HepG2 (cell line): ENCODE results near the gene ZCRB1. TPM values are rescaled to one million over a fixed set of nuclear protein-coding genes. Genes with fewer than 3 reads are reported as not detected.

Experiments used
- ATAC-seq: fragments of 200-7000 bp; cut with Tn5 transposase; 3 replicates; pipeline ENCODE4 v1.9.1; 2020; ENCODE audit warnings: mild to moderate bottlenecking, moderate library complexity
- BruUV-seq: library from RNA; stranded (reverse); fragments of 400-500 nt; replicated peaks from 2 replicates; lab custom pipeline; 2021; lab: Mats Ljungman, UMichigan
- CTCF ChIA-PET: fragments of 300-600 bp; formaldehyde crosslinking; extraction: SDS; loops from one replicate; lab custom pipeline; 2021; ENCODE audit warnings: low total read pairs, inconsistent platforms, low intra/inter-chr PET ratio; lab: Yijun Ruan, JAX
- POLR2A ChIA-PET: fragments of 350-600 bp; sonication (Branson Sonifier 250); formaldehyde crosslinking; loops from one replicate; lab custom pipeline; 2020; ENCODE audit warnings: antibody characterized with exemption, inconsistent platforms; lab: Yijun Ruan, JAX
- DNase-seq: peaks from one replicate; pipeline ENCODE4 v3.0.0-alpha.2; 2015; ENCODE audit warnings: low spot score
- FAIRE-seq: peaks from 3 replicates; lab custom pipeline; 2011; peaks lifted over from hg19 to GRCh38; lab: Jason Lieb, UNC
- H2AFZ ChIP-seq: one replicate; pipeline ENCODE4 v1.6.1; 2011; ENCODE audit warnings: low read length, inconsistent platforms
- H3K27ac ChIP-seq: fragments of 300-600 bp; 3 replicates; pipeline ENCODE4 v1.8.0; 2011; ENCODE audit warnings: mixed run types, mild to moderate bottlenecking, mixed read lengths, low read length, inconsistent platforms; ENCODE audit not compliant: insufficient read depth; ENCODE audit errors: extremely low read length
- H3K27me3 ChIP-seq, 2 experiments: fragments of 200-600 bp in 1 of 2; 2 replicates in 1 of 2; 3 replicates in 1 of 2; pipeline versions ENCODE4 v1.6.0 to v1.8.0; 2011; ENCODE audit warnings: low read length in 2 of 2, mild to moderate bottlenecking in 2 of 2, moderate library complexity in 2 of 2, inconsistent platforms in 1 of 2; ENCODE audit not compliant: insufficient read depth in 2 of 2, control insufficient read depth in 1 of 2
- H3K36me3 ChIP-seq, 2 experiments: fragments of 200-600 bp in 1 of 2; replicated peaks in 1 of 2; 2 replicates in 1 of 2; 3 replicates in 1 of 2; pipeline versions ENCODE4 v1.5.1 to v1.8.0; 2011; ENCODE audit warnings: low read length in 2 of 2, inconsistent platforms in 1 of 2; ENCODE audit not compliant: insufficient read depth in 2 of 2, control insufficient read depth in 1 of 2
- H3K4me1 ChIP-seq: 2 replicates; pipeline ENCODE4 v1.5.1; 2012; ENCODE audit warnings: low read length, inconsistent platforms; ENCODE audit not compliant: insufficient read depth
- H3K4me2 ChIP-seq: 2 replicates; pipeline ENCODE4 v1.6.0; 2011; ENCODE audit warnings: low read depth, low read length, inconsistent platforms
- H3K4me3 ChIP-seq, 3 experiments: fragments of 200-600 bp in 1 of 3; sonication (generic), shearing (Covaris generic) in 1 of 3; replicated peaks in 1 of 3; 2 replicates each; pipeline ENCODE4 v1.5.1; 2011 to 2016; ENCODE audit warnings: low read length in 3 of 3, inconsistent platforms in 2 of 3, low read depth in 2 of 3, mild to moderate bottlenecking in 2 of 3, control low read depth in 1 of 3, mixed read lengths in 1 of 3; ENCODE audit not compliant: insufficient read depth in 1 of 3
- H3K79me2 ChIP-seq: one replicate; pipeline ENCODE4 v1.6.1; 2011; ENCODE audit warnings: low read length, inconsistent platforms; ENCODE audit not compliant: insufficient read depth
- H3K9ac ChIP-seq: 2 replicates; pipeline ENCODE4 v1.6.0; 2011; ENCODE audit warnings: mild to moderate bottlenecking, low read depth, low read length, inconsistent platforms; ENCODE audit not compliant: insufficient read depth
- H3K9me3 ChIP-seq: 2 replicates; pipeline ENCODE4 v1.5.1; 2012; ENCODE audit warnings: mild to moderate bottlenecking, low read length
- H4K20me1 ChIP-seq: 2 replicates; pipeline ENCODE4 v1.6.0; 2011; ENCODE audit warnings: inconsistent platforms, mild to moderate bottlenecking, low read length, moderate library complexity; ENCODE audit not compliant: insufficient read depth
- HNRNPLL ChIP-seq: fragments of 200-400 bp; formaldehyde crosslinking; IDR thresholded peaks from 2 replicates; pipeline ENCODE4 v1.6.1; 2017; ENCODE audit warnings: mild to moderate bottlenecking, low read depth, low read length; ENCODE audit not compliant: poor library complexity, severe bottlenecking
- KAT8 ChIP-seq: IDR thresholded peaks from 2 replicates; pipeline ENCODE4 v1.6.1; 2016; ENCODE audit warnings: missing genetic modification reagents, missing compliant biosample characterization
- KDM1A ChIP-seq: IDR thresholded peaks from 2 replicates; pipeline ENCODE4 v1.6.1; 2016; ENCODE audit warnings: missing compliant biosample characterization
- MEIS2 ChIP-seq: sonication (generic); formaldehyde crosslinking; IDR thresholded peaks from 2 replicates; pipeline ENCODE4 v1.9.0; 2021; ENCODE audit warnings: mild to moderate bottlenecking, missing genetic modification reagents
- NCOA5 ChIP-seq: sonication (generic); formaldehyde crosslinking; IDR thresholded peaks from 2 replicates; pipeline ENCODE4 v1.4.0; 2020; ENCODE audit warnings: missing genetic modification reagents
- RXRB ChIP-seq: IDR thresholded peaks from 2 replicates; pipeline ENCODE4 v1.6.1; 2016; ENCODE audit warnings: borderline replicate concordance, missing genetic modification reagents, missing compliant biosample characterization
- WGBS: methylation state at CpG from one replicate; pipeline ENCODE4 v1.1.6; 2017; ENCODE audit warnings: low lambda C conversion rate; 5-methylcytosine and 5-hydroxymethylcytosine counted together
- in situ Hi-C: cut with HindIII; loops from 2 replicates; pipeline ENCODE4 v1.10.0; 2017; ENCODE audit warnings: low pct_unique_long_range_greater_than_20kb; ENCODE audit not compliant: extremely low pct_ligation_motif_present
- intact Hi-C: fragments of 100-400 bp; cut with micrococcal nuclease; formaldehyde crosslinking; loops from one replicate; pipeline ENCODE4 v1.10.0; 2022; ENCODE audit not compliant: unreplicated experiment
- polyA plus RNA-seq, 8 experiments: library from polyadenylated mRNA; depleted of rRNA in 3 of 8; stranded (reverse) in 7 of 8; unstranded in 1 of 8; fragments of >200 nt; fragmentation: Illumina TruSeq in 4 of 8; extraction: Trizol in 4 of 8; gene quantifications; 2 replicates each; pipeline versions ENCODE4 v1.2.1 to v1.2.3, GENCODE V29; 2011 to 2016; ENCODE audit warnings: low read depth in 4 of 8, missing spikeins in 1 of 8, mixed read lengths in 1 of 8; ENCODE audit not compliant: insufficient read depth in 1 of 8
- total RNA-seq, 5 experiments: library from RNA; depleted of rRNA; stranded (reverse); fragments of >200 nt; fragmentation: Illumina TruSeq; extraction: Trizol; gene quantifications; 2 replicates each; pipeline ENCODE4 v1.2.3, GENCODE V29; 2016; ENCODE audit warnings: low read depth in 1 of 5
- TF ChIP-seq, protein P1 (sequence below): sonication (generic); formaldehyde crosslinking; IDR thresholded peaks from 2 replicates; pipeline ENCODE4 v1.5.1; 2020; ENCODE audit warnings: missing genetic modification reagents, mild to moderate bottlenecking, borderline replicate concordance
- TF ChIP-seq, protein P2 (sequence below): IDR thresholded peaks from 2 replicates; pipeline ENCODE4 v1.6.1; 2016
- TF ChIP-seq, protein P3 (sequence below): sonication (generic); formaldehyde crosslinking; IDR thresholded peaks from 2 replicates; pipeline ENCODE4 v1.4.0; 2020; ENCODE audit warnings: missing genetic modification reagents, borderline replicate concordance

ZCRB1 gene
- total and polyA plus RNA-seq, 2 of the 13 experiments (the other 11 are each of a cell fraction or from before 2014, with no cell fraction given), result 43.5 to 49.8 TPM

DNA sequence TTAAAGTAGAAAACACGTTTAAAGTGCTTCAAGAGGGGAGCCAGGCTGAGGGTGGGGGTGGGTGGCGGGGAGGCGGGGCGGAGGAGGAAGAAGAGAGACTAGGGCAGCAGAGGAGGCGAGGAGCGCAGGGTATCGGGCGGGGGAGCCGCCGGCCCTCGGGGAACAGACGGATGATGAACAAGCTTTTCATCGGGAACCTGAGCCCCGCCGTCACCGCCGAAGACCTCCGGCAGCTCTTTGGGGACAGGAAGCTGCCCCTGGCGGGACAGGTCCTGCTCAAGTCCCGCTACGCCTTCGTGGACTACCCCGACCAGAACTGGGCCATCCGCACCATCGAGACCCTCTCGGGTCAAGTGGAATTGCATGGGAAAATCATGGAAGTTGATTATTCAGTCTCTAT is 39.2 kb downstream of the ZCRB1 start:
- Histone ChIP-seq H3K4me3 (no peak overlapping the region), H2AFZ (no peak overlapping the region), H3K9me3 (no peaks in the 10 kb centered on the region), H3K36me3 (no peaks in the 10 kb centered on the region), H3K4me2 (no peak overlapping the region), H3K27ac (no peak overlapping the region), H3K9ac (no peak overlapping the region), H3K27me3 (peaks cover 0 to 3% of the 10 kb centered on the region in 2 experiments; a peak in 1 of 5 replicates), H3K4me1 (peaks cover 10% of the 10 kb centered on the region), H3K79me2 (no peaks in the 10 kb centered on the region), H4K20me1 (no peaks in the 10 kb centered on the region)
- ATAC-seq, result no peak
- no peak for DNase-seq
- CTCF ChIA-PET, result no interaction called here
- no TSS peak for BruUV-seq
- FAIRE-seq, result no peak
- intact Hi-C loops, result no loop called here
- POLR2A ChIA-PET, result no interaction called here
- TF ChIP-seq RXRB (CRISPR knock-in tag) (no peak), KDM1A (CRISPR knock-in tag) (no peak)
- 64% methylated on average over 18 of the region's 26 CpGs for WGBS
- in situ Hi-C loops, result no loop called here

DNA sequence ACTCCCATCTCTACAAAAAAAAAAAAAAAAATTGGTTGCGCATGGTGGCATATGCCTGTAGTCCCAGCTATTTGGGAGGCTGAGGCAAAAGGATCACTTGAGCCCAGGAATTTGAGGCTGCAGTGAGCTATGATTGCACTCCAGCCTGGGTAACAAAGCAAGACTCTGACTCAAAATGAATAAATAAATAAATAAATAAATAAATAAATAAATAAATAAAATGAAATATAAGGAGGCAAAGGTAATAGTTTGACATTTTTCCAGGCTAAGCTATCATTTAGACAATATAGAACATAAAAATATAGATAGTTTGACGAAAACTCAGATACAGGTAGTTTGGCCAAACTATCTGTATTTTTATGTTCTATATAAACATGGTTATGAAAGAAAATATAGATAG is 40.5 kb downstream of the ZCRB1 start:
- ChIA-PET POLR2A (no interaction called here), CTCF (no interaction called here)
- 74% methylated on average over 2 of the region's 2 CpGs for WGBS
- ATAC-seq (no peak), FAIRE-seq (no peak), DNase-seq (no peak)
- no peak overlapping the region for H3K27ac ChIP-seq
- H3K27me3 ChIP-seq, result peaks cover 0 to 3% of the 10 kb centered on the region in 2 experiments; a peak in 1 of 5 replicates
- H2AFZ ChIP-seq, result no peak overlapping the region
- TF ChIP-seq, protein P1, sequence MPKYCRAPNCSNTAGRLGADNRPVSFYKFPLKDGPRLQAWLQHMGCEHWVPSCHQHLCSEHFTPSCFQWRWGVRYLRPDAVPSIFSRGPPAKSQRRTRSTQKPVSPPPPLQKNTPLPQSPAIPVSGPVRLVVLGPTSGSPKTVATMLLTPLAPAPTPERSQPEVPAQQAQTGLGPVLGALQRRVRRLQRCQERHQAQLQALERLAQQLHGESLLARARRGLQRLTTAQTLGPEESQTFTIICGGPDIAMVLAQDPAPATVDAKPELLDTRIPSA (CRISPR knock-in tag), result no peak
- no peak for TF ChIP-seq NCOA5 (CRISPR knock-in tag)
- TF ChIP-seq, protein P2, sequence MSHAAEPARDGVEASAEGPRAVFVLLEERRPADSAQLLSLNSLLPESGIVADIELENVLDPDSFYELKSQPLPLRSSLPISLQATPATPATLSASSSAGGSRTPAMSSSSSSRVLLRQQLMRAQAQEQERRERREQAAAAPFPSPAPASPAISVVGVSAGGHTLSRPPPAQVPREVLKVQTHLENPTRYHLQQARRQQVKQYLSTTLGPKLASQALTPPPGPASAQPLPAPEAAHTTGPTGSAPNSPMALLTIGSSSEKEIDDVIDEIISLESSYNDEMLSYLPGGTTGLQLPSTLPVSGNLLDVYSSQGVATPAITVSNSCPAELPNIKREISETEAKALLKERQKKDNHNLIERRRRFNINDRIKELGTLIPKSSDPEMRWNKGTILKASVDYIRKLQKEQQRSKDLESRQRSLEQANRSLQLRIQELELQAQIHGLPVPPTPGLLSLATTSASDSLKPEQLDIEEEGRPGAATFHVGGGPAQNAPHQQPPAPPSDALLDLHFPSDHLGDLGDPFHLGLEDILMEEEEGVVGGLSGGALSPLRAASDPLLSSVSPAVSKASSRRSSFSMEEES (CRISPR knock-in tag), result no peak
- TF ChIP-seq, protein P3, sequence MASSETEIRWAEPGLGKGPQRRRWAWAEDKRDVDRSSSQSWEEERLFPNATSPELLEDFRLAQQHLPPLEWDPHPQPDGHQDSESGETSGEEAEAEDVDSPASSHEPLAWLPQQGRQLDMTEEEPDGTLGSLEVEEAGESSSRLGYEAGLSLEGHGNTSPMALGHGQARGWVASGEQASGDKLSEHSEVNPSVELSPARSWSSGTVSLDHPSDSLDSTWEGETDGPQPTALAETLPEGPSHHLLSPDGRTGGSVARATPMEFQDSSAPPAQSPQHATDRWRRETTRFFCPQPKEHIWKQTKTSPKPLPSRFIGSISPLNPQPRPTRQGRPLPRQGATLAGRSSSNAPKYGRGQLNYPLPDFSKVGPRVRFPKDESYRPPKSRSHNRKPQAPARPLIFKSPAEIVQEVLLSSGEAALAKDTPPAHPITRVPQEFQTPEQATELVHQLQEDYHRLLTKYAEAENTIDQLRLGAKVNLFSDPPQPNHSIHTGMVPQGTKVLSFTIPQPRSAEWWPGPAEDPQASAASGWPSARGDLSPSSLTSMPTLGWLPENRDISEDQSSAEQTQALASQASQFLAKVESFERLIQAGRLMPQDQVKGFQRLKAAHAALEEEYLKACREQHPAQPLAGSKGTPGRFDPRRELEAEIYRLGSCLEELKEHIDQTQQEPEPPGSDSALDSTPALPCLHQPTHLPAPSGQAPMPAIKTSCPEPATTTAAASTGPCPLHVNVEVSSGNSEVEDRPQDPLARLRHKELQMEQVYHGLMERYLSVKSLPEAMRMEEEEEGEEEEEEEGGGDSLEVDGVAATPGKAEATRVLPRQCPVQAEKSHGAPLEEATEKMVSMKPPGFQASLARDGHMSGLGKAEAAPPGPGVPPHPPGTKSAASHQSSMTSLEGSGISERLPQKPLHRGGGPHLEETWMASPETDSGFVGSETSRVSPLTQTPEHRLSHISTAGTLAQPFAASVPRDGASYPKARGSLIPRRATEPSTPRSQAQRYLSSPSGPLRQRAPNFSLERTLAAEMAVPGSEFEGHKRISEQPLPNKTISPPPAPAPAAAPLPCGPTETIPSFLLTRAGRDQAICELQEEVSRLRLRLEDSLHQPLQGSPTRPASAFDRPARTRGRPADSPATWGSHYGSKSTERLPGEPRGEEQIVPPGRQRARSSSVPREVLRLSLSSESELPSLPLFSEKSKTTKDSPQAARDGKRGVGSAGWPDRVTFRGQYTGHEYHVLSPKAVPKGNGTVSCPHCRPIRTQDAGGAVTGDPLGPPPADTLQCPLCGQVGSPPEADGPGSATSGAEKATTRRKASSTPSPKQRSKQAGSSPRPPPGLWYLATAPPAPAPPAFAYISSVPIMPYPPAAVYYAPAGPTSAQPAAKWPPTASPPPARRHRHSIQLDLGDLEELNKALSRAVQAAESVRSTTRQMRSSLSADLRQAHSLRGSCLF (CRISPR knock-in tag), result no peak
- TF ChIP-seq KAT8 (CRISPR knock-in tag), result no peak
- TF ChIP-seq MEIS2 (CRISPR knock-in tag), result no peak
- TF ChIP-seq HNRNPLL, result no peak
- H3K4me1 ChIP-seq, result peaks cover 16% of the 10 kb centered on the region
- intact Hi-C loops (no loop called here), in situ Hi-C loops (no loop called here)
- H3K4me2 ChIP-seq, result no peak overlapping the region
- no peaks in the 10 kb centered on the region for H3K36me3 ChIP-seq
- no peaks in the 10 kb centered on the region for H4K20me1 ChIP-seq
- no peaks in the 10 kb centered on the region for H3K9me3 ChIP-seq
- no peak overlapping the region for H3K9ac ChIP-seq
- H3K79me2 ChIP-seq, result no peaks in the 10 kb centered on the region
- no TSS peak for BruUV-seq
- no peak overlapping the region for H3K4me3 ChIP-seq
